Activated naive CD4-positive, alpha-beta T cell treated with anti-CD3 and anti-CD28 coated beads for 36 hours (primary cell): ENCODE results near the gene PARP12. TPM values are rescaled to one million over a fixed set of nuclear protein-coding genes. Genes with fewer than 3 reads are reported as not detected.

Experiments used
- CTCF ChIA-PET: fragments of 350-600 bp; sonication (Branson Sonifier 250); formaldehyde crosslinking; loops from one replicate; lab custom pipeline; 2021; ENCODE audit warnings: antibody characterized with exemption; lab: Charles Lee
- DNase-seq: peaks from one replicate; pipeline ENCODE4 v3.0.0-alpha.2; 2020
- H3K27ac Mint-ChIP-seq: one replicate; pipeline ENCODE4 v1.8.0; 2021; ENCODE audit warnings: mild to moderate bottlenecking, mixed read lengths
- H3K27me3 Mint-ChIP-seq: one replicate; pipeline ENCODE4 v1.8.0; 2021; ENCODE audit warnings: low read depth, mixed read lengths
- H3K36me3 Mint-ChIP-seq: one replicate; pipeline ENCODE4 v1.8.0; 2021; ENCODE audit warnings: low read depth, mixed read lengths
- H3K4me1 Mint-ChIP-seq: one replicate; pipeline ENCODE4 v1.8.0; 2021; ENCODE audit warnings: low read depth, mixed read lengths
- H3K4me3 Mint-ChIP-seq: one replicate; pipeline ENCODE4 v1.8.0; 2021; ENCODE audit warnings: mild to moderate bottlenecking, moderate library complexity, mixed read lengths
- H3K9me3 Mint-ChIP-seq: one replicate; pipeline ENCODE4 v1.8.0; 2021; ENCODE audit warnings: mixed read lengths
- intact Hi-C: fragments of 100-400 bp; cut with micrococcal nuclease; formaldehyde crosslinking; loops from one replicate; pipeline ENCODE4 v1.15.1; 2023
- total RNA-seq, 2 experiments: library from RNA; stranded (reverse); gene quantifications; one replicate each; pipeline ENCODE4 v1.2.3, GENCODE V29; 2021

The PARP12 gene
- total RNA-seq, 2 experiments from 2014 or later = 25.2 to 25.3 TPM

DNA sequence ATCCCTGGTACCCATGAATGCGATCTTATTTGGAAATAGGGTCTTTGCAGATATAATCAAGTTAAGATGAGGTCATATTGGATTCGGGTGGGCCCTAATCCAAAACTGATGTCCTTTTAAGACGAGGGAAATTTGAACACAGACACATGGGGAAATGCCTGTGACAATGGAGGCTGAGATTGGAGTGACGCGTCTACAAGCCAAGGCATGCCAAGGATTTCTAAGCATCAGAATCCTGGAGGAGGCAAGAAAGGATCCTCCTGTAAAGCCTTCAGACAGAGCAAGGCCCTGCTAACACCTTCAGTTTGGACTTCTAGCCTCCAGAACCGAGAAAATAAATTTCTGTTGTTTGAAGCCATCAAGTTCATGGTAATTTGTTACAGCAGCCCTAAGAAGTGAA lies 18.5 kb downstream of the PARP12 start:
- peaks cover 9% of the 10 kb centered on the region for H3K36me3 Mint-ChIP-seq
- intact Hi-C loops = no loop called here
- H3K4me1 Mint-ChIP-seq = peaks cover under 1% of the 10 kb centered on the region
- H3K27ac Mint-ChIP-seq = no peak overlapping the region
- no peaks in the 10 kb centered on the region for H3K27me3 Mint-ChIP-seq
- H3K9me3 Mint-ChIP-seq = no peaks in the 10 kb centered on the region
- H3K4me3 Mint-ChIP-seq = no peak overlapping the region
- no peak for DNase-seq
- CTCF ChIA-PET = interaction anchor here (0.5 kb wide), 1 partner anchor 549 kb away, joined by 3 read pairs; no protein-coding TSS in a partner anchor

DNA sequence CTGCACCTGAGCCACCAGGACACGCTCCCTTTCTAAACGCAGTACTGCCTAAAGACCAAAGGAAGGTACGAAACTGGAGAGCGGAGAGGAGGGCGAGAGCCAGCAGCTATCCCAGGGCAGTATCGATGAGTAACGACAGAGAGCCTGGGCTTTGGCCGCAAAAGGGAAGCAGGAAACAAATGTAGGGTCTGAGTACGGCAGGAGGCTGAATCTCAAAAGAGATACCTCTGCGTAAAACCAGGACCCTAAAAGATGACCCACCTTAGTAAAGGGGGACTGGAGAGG lies 20.4 kb downstream of the PARP12 start:
- no peak overlapping the region for H3K4me3 Mint-ChIP-seq
- no peaks in the 10 kb centered on the region for H3K27me3 Mint-ChIP-seq
- intact Hi-C loops = no loop called here
- peaks cover 3% of the 10 kb centered on the region for H3K4me1 Mint-ChIP-seq
- peaks cover 13% of the 10 kb centered on the region for H3K36me3 Mint-ChIP-seq
- H3K27ac Mint-ChIP-seq = no peak overlapping the region
- CTCF ChIA-PET = no interaction called here
- no peak for DNase-seq
- H3K9me3 Mint-ChIP-seq = no peaks in the 10 kb centered on the region

DNA sequence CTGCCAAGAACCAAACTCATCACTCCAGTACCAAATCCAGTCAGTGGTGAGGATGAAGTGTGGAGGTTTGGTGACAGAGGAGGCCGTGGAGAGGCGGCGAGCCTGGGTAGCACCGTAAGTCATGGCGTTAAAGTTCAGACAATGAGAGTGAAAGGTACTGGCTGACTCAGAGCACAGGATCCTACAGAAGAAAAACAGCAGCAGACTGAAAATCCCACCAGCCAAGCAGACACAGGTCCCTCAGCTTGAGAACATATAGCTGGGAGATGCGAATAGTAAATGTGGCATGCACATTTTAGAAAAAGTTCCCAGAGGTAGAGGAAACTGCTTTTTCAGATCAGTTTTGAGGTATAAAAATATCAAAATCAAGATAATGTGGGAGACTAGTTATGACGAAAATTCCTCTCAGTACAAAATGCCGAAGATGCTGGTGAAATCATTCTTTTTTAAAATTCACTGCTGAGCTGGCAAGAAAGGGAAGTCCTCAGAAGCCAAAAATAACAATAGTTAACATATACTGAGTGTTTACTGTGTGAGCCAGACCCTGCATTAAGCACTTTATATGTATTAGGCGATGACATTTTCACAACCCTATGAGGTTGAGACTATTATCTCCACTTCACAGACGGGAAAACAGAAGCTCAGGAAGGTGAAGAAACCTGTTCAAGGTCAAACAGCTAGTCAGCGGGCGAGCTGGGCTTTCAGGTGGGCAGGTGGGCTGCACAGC lies 20.9 kb downstream of the PARP12 start:
- H3K36me3 Mint-ChIP-seq = peaks cover 13% of the 10 kb centered on the region
- no peak overlapping the region for H3K4me3 Mint-ChIP-seq
- H3K27ac Mint-ChIP-seq = no peak overlapping the region
- intact Hi-C loops = no loop called here
- no peaks in the 10 kb centered on the region for H3K27me3 Mint-ChIP-seq
- no peaks in the 10 kb centered on the region for H3K9me3 Mint-ChIP-seq
- CTCF ChIA-PET = interaction anchor here (1.1 kb wide), 1 partner anchor 285 kb away, joined by 3 read pairs; no protein-coding TSS in a partner anchor
- DNase-seq = no peak
- H3K4me1 Mint-ChIP-seq = peaks cover 5% of the 10 kb centered on the region

DNA sequence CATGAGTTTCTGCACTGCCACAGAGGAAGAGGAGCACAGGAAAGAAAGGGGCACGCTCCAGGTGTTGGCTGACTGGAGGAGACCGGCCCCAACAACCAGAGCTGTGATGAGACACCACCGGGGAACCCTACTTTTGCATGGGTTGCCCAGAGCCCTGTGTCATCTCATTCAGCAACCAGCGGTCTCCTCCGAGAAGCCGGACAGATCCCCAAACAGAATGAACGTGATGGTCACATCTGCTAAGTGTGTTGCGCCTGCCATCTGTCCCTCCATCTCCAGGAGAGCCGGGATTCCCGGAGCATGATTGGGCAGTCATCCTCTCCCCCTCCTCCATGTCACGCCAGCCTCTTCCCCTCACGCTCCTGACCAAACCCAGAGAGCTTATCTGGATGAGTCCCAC lies 22.9 kb downstream of the PARP12 start:
- intact Hi-C loops = no loop called here
- H3K27me3 Mint-ChIP-seq = no peaks in the 10 kb centered on the region
- no peaks in the 10 kb centered on the region for H3K9me3 Mint-ChIP-seq
- peaks cover 14% of the 10 kb centered on the region for H3K4me1 Mint-ChIP-seq
- no peak overlapping the region for H3K4me3 Mint-ChIP-seq
- H3K36me3 Mint-ChIP-seq = peaks cover 14% of the 10 kb centered on the region
- DNase-seq = no peak
- CTCF ChIA-PET = no interaction called here
- H3K27ac Mint-ChIP-seq = no peak overlapping the region

DNA sequence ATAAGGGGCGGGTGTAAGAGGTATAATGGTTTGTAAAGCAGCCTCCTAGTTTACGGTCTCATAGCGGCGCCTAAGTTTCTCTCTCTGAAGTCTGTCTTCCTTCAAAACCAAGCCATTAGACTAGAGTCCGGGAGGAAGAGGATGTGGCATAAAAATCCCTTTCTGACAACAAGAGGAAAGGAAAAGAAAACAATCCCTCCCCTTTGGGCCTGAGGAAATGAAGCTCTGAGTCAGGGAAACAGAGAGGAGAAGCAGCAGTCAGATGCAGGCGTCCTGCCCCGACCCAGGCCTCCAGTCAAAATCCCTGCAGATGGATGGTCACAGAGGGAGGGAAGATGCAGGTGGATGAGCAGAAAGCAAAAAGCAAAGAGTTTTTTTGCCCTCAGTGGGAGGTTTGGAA lies 23.7 kb downstream of the PARP12 start:
- intact Hi-C loops = no loop called here
- H3K4me3 Mint-ChIP-seq = no peak overlapping the region
- CTCF ChIA-PET = no interaction called here
- H3K27me3 Mint-ChIP-seq = no peaks in the 10 kb centered on the region
- peaks cover 14% of the 10 kb centered on the region for H3K4me1 Mint-ChIP-seq
- no peak for DNase-seq
- H3K36me3 Mint-ChIP-seq = peaks cover 14% of the 10 kb centered on the region
- H3K9me3 Mint-ChIP-seq = no peaks in the 10 kb centered on the region
- H3K27ac Mint-ChIP-seq = no peak overlapping the region

DNA sequence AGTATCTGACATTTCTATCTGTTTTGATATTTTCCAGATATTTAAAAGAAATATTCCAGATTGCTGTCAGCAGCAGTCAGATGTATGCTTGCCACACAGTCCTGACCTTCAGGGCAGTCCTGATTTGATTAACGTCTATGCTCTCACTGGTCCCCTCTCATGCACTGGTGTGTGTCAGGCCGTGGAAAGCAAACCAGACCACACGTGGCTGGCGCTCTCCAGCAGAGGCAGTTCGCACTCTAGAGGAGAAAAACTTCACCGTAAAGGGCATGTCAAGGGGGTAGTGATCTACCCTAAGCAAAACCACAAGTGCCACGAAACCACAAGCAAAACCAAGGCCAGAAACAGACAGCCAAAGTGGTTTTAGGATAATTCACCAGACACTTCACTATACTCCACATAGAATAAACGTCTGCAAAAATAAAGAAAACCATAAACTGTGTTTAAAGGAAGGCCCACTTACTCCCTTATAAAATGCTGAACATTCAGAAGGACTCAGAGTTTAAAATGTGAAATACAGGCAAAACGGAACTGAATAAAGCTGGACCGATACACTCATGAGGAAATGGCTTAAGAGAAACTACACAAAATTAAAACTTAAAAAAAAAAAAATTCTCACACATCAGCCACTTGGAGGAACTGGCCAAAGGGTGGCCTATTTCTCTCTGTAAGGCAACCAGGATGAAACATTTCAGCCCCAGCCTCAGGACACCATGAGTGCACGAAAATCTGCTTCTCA lies 26.4 kb downstream of the PARP12 start:
- H3K27me3 Mint-ChIP-seq = no peaks in the 10 kb centered on the region
- no peaks in the 10 kb centered on the region for H3K9me3 Mint-ChIP-seq
- no peak overlapping the region for H3K27ac Mint-ChIP-seq
- H3K36me3 Mint-ChIP-seq = peaks cover 14% of the 10 kb centered on the region
- CTCF ChIA-PET = no interaction called here
- intact Hi-C loops = no loop called here
- peak; percentile 32 for DNase-seq
- peaks cover 18% of the 10 kb centered on the region for H3K4me1 Mint-ChIP-seq
- H3K4me3 Mint-ChIP-seq = no peak overlapping the region

DNA sequence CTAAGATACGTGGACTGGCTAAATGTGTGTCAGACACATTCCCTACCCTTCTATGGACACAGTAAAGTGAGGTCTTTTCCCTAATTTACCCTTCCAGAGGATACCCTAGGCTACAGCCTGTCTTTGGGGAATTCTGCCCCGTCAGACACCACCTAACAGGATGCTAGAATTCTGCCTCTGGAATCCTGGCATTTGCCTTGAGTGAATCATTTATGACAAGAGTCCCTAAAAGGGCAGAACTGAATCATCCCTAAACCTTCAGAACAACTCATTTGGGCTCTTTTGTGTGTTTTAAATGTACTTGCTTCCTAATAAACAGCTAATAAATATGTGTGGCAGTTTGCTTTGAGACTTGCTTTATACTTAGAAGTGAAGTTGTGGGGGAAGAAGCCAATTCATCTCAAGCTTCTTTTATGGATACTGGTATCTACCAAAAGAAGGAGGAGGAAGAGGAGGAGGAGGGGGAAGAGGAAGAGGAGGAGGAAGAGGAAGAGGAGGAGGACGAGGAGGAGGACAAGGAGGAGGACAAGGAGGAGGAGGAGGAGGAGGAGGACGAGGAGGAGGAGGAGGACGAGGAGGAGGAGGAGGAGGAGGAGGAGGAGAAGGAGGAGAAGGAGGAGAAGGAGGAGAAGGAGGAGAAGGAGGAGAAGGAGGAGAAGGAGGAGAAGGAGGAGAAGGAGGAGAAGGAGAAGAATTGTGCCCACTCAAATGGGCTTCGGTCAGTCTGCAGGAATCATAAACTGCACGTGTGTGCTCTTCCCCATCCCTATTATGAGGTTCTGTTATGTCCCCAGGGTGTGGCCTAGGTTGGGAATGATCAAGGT lies 27.1 kb downstream of the PARP12 start:
- Mint-ChIP-seq H3K4me1 (peaks cover 18% of the 10 kb centered on the region), H3K36me3 (peaks cover 8% of the 10 kb centered on the region), H3K27ac (no peak overlapping the region), H3K27me3 (no peaks in the 10 kb centered on the region), H3K4me3 (no peak overlapping the region), H3K9me3 (no peaks in the 10 kb centered on the region)
- CTCF ChIA-PET = interaction anchor here (1.2 kb wide), 1 partner anchor 433 kb away, joined by 3 read pairs; no protein-coding TSS in a partner anchor
- intact Hi-C loops = no loop called here
- no peak for DNase-seq

DNA sequence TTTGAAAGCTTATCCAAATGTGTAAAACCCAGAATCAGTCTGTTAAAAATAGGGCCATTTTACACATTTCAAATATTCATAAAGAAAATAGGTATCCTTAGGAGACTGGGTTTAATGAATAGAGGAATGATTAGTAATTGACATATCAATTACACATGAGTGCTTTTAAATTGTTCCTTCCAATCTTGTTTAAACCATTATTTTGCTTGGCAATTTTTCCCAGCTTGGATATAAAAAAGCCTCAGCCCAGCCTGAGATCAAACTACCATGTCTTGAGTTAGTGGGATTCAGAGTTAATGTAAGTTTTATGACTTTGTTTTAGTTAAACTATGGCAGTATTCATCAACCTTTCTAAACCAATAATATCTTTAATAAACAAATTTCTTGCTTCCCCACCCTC lies 28.3 kb downstream of the PARP12 start:
- DNase-seq = no peak
- no peaks in the 10 kb centered on the region for H3K9me3 Mint-ChIP-seq
- CTCF ChIA-PET = no interaction called here
- intact Hi-C loops = no loop called here
- no peak overlapping the region for H3K4me3 Mint-ChIP-seq
- no peak overlapping the region for H3K27ac Mint-ChIP-seq
- peaks cover 8% of the 10 kb centered on the region for H3K36me3 Mint-ChIP-seq
- peaks cover 18% of the 10 kb centered on the region for H3K4me1 Mint-ChIP-seq
- H3K27me3 Mint-ChIP-seq = no peaks in the 10 kb centered on the region

DNA sequence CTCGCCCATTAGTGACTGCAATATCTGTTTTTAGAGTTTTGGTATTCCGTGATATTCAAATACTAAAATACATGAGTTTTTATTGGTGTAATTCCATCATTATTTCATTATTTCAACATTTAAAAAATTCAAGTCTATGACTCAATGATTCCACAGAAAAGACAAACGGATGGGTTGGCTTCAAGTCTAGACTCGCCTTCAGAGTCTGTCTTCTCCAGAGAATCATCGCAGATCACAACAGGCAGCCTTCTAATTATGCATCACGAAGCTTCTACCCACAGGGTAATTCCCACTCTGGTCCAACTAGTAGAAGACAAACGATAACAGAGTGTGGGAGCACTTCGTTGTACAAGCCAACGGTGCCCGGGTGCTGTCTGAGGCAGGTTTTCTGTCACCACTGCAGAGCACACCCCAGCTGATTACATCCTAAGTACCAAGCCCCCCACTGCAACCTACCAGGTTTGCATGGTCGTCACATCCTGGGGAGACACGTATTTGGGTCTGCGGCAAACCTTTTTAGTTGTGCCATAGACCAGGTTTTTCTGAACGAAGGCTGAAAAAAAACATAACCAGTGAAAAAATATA lies 28.9 kb downstream of the PARP12 start:
- Mint-ChIP-seq H3K4me3 (no peak overlapping the region), H3K4me1 (peaks cover 15% of the 10 kb centered on the region), H3K9me3 (no peaks in the 10 kb centered on the region), H3K27me3 (no peaks in the 10 kb centered on the region), H3K27ac (no peak overlapping the region), H3K36me3 (peaks cover 8% of the 10 kb centered on the region)
- CTCF ChIA-PET = no interaction called here
- DNase-seq = no peak
- intact Hi-C loops = no loop called here

DNA sequence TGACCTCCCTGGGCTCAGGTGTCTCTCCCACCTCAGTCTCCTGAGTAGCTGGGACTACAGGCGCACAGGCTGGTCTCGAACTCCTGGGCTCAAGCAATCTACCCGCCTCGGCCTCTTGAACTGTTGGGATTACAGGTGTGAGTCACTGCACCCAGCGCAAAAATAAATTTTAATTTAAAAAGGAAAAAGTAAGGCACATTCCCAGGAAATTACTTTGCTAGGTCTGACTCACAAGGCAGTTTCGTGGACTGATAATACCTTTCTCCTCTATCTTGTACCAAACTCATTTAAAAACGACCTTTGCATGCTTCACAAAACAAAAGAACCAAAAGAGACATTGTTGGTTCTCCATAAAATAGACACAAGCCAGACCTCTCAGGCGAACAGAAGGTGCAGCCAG lies 29.7 kb downstream of the PARP12 start:
- Mint-ChIP-seq H3K27ac (no peak overlapping the region), H3K4me1 (peaks cover 15% of the 10 kb centered on the region), H3K4me3 (no peak overlapping the region), H3K36me3 (peaks cover 8% of the 10 kb centered on the region), H3K27me3 (no peaks in the 10 kb centered on the region), H3K9me3 (no peaks in the 10 kb centered on the region)
- CTCF ChIA-PET = no interaction called here
- DNase-seq = no peak
- intact Hi-C loops = no loop called here

DNA sequence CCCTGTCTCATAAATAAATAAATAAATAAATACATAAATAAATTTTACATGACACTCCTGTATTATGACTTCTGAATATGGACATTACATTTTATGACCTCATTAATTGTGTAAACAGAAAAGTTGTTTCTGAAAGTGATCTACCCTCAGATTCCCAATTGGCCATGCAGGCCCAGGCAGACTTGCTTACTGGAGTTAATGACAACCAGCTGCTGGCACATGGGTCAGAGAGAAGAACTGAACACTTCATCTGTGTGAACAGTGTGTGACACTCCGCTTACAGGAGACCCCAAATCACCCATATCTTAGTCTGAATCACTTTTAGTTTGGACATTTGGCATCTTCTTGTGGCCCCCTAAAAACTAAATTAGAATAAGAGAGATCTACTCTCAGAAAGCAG lies 31.4 kb downstream of the PARP12 start:
- no peak overlapping the region for H3K4me3 Mint-ChIP-seq
- peaks cover 5% of the 10 kb centered on the region for H3K36me3 Mint-ChIP-seq
- no peak for DNase-seq
- no peak overlapping the region for H3K27ac Mint-ChIP-seq
- intact Hi-C loops = no loop called here
- peaks cover 10% of the 10 kb centered on the region for H3K4me1 Mint-ChIP-seq
- H3K27me3 Mint-ChIP-seq = no peaks in the 10 kb centered on the region
- CTCF ChIA-PET = no interaction called here
- no peaks in the 10 kb centered on the region for H3K9me3 Mint-ChIP-seq

DNA sequence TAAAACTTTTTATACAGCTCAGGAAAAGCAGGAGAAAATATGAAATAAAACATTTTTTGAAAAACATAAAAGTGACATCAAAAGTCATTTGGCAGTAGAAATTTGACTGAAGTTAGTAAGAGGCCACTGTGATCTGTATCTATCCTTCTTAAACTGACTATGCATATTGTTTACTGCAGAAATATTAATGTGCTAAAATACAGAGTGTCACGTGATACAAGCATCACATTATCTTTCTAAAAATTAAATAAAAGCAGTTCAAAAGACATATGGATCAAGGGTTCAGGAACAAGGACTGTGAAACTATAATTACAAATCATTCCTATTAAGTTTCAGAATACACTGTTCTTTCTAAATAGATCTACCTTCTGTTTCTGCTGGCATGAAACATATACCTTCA lies 33.7 kb downstream of the PARP12 start:
- CTCF ChIA-PET = interaction anchor here (0.6 kb wide), 1 partner anchor 32 kb away, joined by 3 read pairs; no protein-coding TSS in a partner anchor
- intact Hi-C loops = no loop called here
- H3K4me1 Mint-ChIP-seq = peaks cover 4% of the 10 kb centered on the region
- peaks cover 8% of the 10 kb centered on the region for H3K36me3 Mint-ChIP-seq
- no peak overlapping the region for H3K27ac Mint-ChIP-seq
- H3K9me3 Mint-ChIP-seq = no peaks in the 10 kb centered on the region
- H3K4me3 Mint-ChIP-seq = no peak overlapping the region
- no peaks in the 10 kb centered on the region for H3K27me3 Mint-ChIP-seq
- DNase-seq = no peak
